ENCODE data around the gene PXK. TPM values are rescaled to one million over a fixed set of nuclear protein-coding genes. Genes with fewer than 3 reads are reported as not detected.

Gene PXK
- total RNA-seq, 1 experiment from 2014 or later = 12.9 TPM

DNA sequence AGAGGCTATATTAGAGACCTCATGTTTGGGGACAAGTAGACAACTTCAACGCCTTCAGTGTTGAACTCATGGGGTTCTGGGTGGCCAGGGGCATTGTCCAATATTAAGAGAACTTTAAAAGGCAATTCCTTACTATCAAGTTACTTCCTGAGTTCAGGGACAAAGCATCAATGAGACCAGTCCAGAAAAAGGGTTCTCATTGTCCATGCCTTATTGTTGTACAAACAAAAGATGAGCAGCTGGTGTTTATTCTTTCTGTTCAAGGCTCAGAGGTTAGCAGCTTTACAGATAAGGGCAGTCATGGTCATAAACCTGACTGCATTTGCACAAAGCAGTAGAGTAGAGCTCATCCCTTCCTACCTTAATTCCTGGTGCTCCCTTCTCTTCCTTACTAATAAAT lies 119.5 kb downstream of the PXK start:
- Histone ChIP-seq H3K4me3 (ENCODE audit: insufficient read depth, low read depth, low read length) (no peak overlapping the region), H3K36me3 (replicated peaks; ENCODE audit: control insufficient read depth, insufficient read depth, low read length) (no peaks in the 10 kb centered on the region), H3K27me3 (ENCODE audit: control insufficient read depth, insufficient read depth, low read length) (no peaks in the 10 kb centered on the region)
- DNase-seq = no peak

DNA sequence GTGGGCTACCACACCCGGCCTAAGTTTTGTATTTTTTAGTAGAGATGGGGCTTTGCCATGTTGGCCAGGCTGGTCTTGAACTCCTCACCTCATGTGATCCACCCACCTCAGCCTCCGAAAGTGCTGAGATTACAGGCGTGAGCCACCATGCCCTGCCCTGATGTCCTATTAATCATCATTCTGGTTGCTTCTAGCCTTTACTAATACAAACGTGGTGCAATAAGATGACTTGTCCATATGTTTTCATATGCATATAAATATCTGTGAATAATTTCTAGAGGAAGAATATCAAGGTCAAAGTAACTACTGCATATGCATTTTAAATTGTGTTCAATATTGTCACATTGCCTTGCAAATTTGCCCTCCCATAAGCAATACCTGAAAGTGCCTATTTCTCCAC lies 126.5 kb downstream of the PXK start:
- DNase-seq = no peak
- Histone ChIP-seq H3K27me3 (ENCODE audit: control insufficient read depth, insufficient read depth, low read length) (no peaks in the 10 kb centered on the region), H3K4me3 (ENCODE audit: insufficient read depth, low read depth, low read length) (no peak overlapping the region), H3K36me3 (replicated peaks; ENCODE audit: control insufficient read depth, insufficient read depth, low read length) (no peaks in the 10 kb centered on the region)

DNA sequence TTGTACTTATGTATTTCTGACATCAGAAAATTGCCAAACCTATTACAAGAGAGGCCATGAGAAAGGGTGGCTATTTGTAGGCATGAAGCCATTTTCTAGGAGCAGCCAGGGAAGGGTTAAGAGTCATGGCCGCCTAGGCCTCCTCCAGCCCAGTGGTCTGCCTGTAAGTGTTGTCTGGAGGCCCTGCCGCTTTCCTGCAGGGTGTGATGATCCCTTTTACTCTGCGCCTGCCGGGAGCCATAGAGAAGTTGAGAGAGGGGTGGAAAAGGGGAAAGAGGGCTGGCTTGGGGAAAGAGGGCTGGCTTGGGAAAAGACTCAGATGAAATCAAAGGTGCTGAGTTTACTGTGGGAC lies 130.1 kb downstream of the PXK start:
- H3K4me3 ChIP-seq (ENCODE audit: insufficient read depth, low read depth, low read length) = no peak overlapping the region
- no peaks in the 10 kb centered on the region for H3K27me3 ChIP-seq (ENCODE audit: control insufficient read depth, insufficient read depth, low read length)
- H3K36me3 ChIP-seq (replicated peaks; ENCODE audit: control insufficient read depth, insufficient read depth, low read length) = no peaks in the 10 kb centered on the region
- DNase-seq = peak; percentile 71

- no peak overlapping the region for H3K4me3 ChIP-seq (ENCODE audit: insufficient read depth, low read depth, low read length)
- DNase-seq = peak; percentile 83
- H3K27me3 ChIP-seq (ENCODE audit: control insufficient read depth, insufficient read depth, low read length) = no peaks in the 10 kb centered on the region
- no peaks in the 10 kb centered on the region for H3K36me3 ChIP-seq (replicated peaks; ENCODE audit: control insufficient read depth, insufficient read depth, low read length)
Observed at GRCh38 chr3:58463181-58463941, 130.7 kb downstream of the PXK start.

GRCh38 chr3:58463942-58464271 lies 131.2 kb downstream of the PXK start:
- H3K4me3 ChIP-seq (ENCODE audit: insufficient read depth, low read depth, low read length) = no peak overlapping the region

GRCh38 chr3:58464866-58465265 lies 132.2 kb downstream of the PXK start:
- no peak for DNase-seq
- Histone ChIP-seq H3K4me3 (ENCODE audit: insufficient read depth, low read depth, low read length) (no peak overlapping the region), H3K27me3 (ENCODE audit: control insufficient read depth, insufficient read depth, low read length) (no peaks in the 10 kb centered on the region), H3K36me3 (replicated peaks; ENCODE audit: control insufficient read depth, insufficient read depth, low read length) (no peaks in the 10 kb centered on the region)

More at GRCh38 chr3:58463942-58464271, 131.2 kb downstream of the PXK start:
- no peaks in the 10 kb centered on the region for H3K27me3 ChIP-seq (ENCODE audit: control insufficient read depth, insufficient read depth, low read length)
- H3K36me3 ChIP-seq (replicated peaks; ENCODE audit: control insufficient read depth, insufficient read depth, low read length) = no peaks in the 10 kb centered on the region
- DNase-seq = no peak

GRCh38 chr3:58466899-58467563 lies 134.3 kb downstream of the PXK start:
- H3K36me3 ChIP-seq (replicated peaks; ENCODE audit: control insufficient read depth, insufficient read depth, low read length) = no peaks in the 10 kb centered on the region
- no peak for DNase-seq
- no peak overlapping the region for H3K4me3 ChIP-seq (ENCODE audit: insufficient read depth, low read depth, low read length)
- no peaks in the 10 kb centered on the region for H3K27me3 ChIP-seq (ENCODE audit: control insufficient read depth, insufficient read depth, low read length)

DNA sequence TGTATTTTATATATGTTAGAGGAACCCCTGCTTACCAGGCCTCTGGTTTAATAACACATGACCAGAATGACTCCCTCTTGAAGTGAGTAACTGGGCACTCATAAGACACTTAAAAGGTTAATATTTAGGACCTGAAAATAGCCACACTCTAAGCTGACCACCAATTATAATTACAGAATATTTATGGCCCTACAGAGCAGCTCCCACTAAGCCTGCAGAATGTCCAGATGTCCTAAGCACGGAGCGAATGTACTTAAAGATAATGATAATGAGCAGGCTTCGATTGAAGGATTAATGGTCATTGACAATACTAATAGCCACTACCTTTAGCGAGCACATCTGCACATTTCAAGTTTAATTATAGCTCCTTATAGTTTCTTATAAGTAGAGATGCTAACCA lies 136.4 kb downstream of the PXK start:
- no peak overlapping the region for H3K4me3 ChIP-seq (ENCODE audit: insufficient read depth, low read depth, low read length)
- H3K27me3 ChIP-seq (ENCODE audit: control insufficient read depth, insufficient read depth, low read length) = no peaks in the 10 kb centered on the region
- no peak for DNase-seq
- H3K36me3 ChIP-seq (replicated peaks; ENCODE audit: control insufficient read depth, insufficient read depth, low read length) = no peaks in the 10 kb centered on the region

- Histone ChIP-seq H3K4me3 (ENCODE audit: insufficient read depth, low read depth, low read length) (no peak overlapping the region), H3K36me3 (replicated peaks; ENCODE audit: control insufficient read depth, insufficient read depth, low read length) (no peaks in the 10 kb centered on the region), H3K27me3 (ENCODE audit: control insufficient read depth, insufficient read depth, low read length) (no peaks in the 10 kb centered on the region; the same call in 1 of the 2 replicates)
- DNase-seq = no peak
Observed at GRCh38 chr3:58470363-58471024, 137.8 kb downstream of the PXK start.

DNA sequence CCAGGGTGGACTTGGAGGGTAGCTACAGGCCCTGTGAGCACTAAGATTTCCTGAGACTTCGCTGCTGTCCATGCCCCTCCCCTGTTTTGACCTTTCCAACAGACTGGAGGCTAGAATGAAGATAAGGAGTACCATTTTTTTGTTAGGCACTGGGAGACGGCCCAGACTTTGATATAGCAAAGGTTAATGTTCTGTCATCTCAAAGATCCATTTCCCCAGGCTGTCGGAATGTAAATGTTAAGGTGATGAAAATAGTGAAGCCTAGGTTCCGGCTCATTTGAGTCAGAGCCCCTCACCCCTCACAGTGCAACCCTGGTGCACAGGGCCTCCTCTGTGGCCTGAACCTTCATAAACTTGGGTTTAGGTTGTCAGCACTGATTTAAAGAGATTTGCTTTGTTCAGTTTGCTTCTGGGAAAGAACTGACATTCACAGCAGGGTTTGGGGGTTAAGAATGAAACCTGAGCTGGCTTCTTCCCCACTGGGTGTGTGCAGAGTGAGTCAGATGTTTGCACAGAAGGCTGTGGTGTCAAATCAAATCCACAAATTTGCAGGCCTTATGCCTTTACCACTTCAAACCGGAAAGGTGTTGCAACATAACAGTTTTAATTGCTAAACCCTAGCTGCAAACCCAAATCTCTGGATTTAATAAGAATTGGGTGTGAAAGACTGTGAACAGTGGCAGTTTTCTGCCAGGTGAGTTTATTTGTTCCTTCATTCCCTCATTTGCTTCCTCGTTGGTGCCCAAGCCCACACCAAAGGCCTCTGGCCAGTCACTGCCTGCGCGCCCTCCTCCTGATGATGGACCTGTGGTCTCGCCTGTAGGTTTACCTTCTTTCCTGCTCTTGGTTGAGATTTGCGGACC lies 138.6 kb downstream of the PXK start:
- Histone ChIP-seq H3K4me3 (ENCODE audit: insufficient read depth, low read depth, low read length) (no peak overlapping the region), H3K36me3 (replicated peaks; ENCODE audit: control insufficient read depth, insufficient read depth, low read length) (no peaks in the 10 kb centered on the region), H3K27me3 (ENCODE audit: control insufficient read depth, insufficient read depth, low read length) (no peaks in the 10 kb centered on the region; the same call in 1 of the 2 replicates)
- DNase-seq = no peak

DNA sequence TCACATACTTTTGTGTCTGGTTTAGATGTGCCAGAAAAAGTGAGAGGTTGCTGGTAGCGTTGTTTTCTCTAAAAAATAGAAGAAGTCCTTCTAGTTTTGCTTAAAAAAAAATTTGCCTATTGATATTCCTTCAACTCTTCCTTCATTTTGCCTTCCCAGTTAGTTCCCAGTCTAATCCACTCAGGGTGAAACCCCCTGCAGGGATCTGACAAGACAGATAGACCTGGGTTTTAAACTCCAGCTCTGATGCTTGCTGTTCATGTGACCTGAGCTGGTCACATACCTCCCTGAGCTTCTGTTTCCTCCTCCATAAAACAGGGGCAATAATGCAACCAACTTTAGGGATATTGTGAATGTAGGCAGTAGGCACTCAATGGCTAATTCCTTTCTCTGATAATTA lies 140.6 kb downstream of the PXK start:
- H3K36me3 ChIP-seq (replicated peaks; ENCODE audit: control insufficient read depth, insufficient read depth, low read length) = no peaks in the 10 kb centered on the region
- no peak for DNase-seq
- no peaks in the 10 kb centered on the region; the same call in 1 of the 2 replicates for H3K27me3 ChIP-seq (ENCODE audit: control insufficient read depth, insufficient read depth, low read length)
- H3K4me3 ChIP-seq (ENCODE audit: insufficient read depth, low read depth, low read length) = no peak overlapping the region

DNA sequence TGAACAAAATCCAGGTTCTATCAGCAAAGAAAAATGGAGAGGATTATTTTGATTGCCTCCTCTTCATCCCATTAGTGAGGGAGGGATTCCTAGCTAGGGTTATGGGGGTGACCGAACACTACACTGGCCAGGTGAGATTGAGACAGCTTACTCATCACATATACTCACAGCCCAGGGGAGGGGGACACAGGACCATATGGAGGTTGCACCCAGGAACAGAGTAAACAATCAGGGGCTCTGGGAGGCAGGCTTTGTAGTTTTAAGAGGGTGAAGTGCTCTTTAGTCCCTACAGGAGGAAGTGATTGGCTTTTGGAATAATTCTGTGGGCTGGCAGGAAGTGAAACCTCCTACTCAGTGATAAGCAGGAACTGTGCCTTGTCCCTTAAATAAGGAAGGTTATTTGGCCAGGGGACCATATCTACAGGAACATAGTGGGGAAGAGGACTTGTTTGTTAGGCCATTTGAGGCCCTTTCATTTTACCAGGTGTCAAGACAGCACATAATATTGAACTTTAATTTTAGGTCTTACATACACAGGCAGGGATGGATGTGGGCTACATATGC lies 141.7 kb downstream of the PXK start:
- Histone ChIP-seq H3K36me3 (replicated peaks; ENCODE audit: control insufficient read depth, insufficient read depth, low read length) (no peaks in the 10 kb centered on the region), H3K27me3 (ENCODE audit: control insufficient read depth, insufficient read depth, low read length) (no peaks in the 10 kb centered on the region; the same call in 1 of the 2 replicates), H3K4me3 (ENCODE audit: insufficient read depth, low read depth, low read length) (no peak overlapping the region)
- no peak for DNase-seq

GRCh38 chr3:58474967-58475578 lies 142.4 kb downstream of the PXK start:
- DNase-seq = no peak
- H3K36me3 ChIP-seq (replicated peaks; ENCODE audit: control insufficient read depth, insufficient read depth, low read length) = no peaks in the 10 kb centered on the region
- no peak overlapping the region for H3K4me3 ChIP-seq (ENCODE audit: insufficient read depth, low read depth, low read length)
- no peaks in the 10 kb centered on the region; the same call in 1 of the 2 replicates for H3K27me3 ChIP-seq (ENCODE audit: control insufficient read depth, insufficient read depth, low read length)

Measured in H7 (cell line).